Caco-2 (cell line): ENCODE measurements around the gene CXCL12. TPM values are rescaled to one million over a fixed set of nuclear protein-coding genes. Genes with fewer than 3 reads are reported as not detected.

Source experiments
- BruUV-seq: library from RNA; stranded (reverse); fragments of 400-500 nt; replicated peaks from 2 replicates; lab custom pipeline; 2021; lab: Mats Ljungman, UMichigan
- CTCF ChIA-PET: fragments of 300-600 bp; sonication (Branson Sonifier 250); formaldehyde crosslinking; loops from one replicate; lab custom pipeline; 2022; ENCODE audit warnings: antibody characterized with exemption; lab: Charles Lee
- POLR2A ChIA-PET: fragments of 300-600 bp; sonication (Branson Sonifier 250); formaldehyde crosslinking; loops from one replicate; lab custom pipeline; 2022; ENCODE audit warnings: antibody characterized with exemption; lab: Charles Lee
- DNase-seq, 2 experiments: peaks; one replicate each; pipeline versions ENCODE4 v3.0.0 to v3.0.0-alpha.2; 2020 to 2022
- H3K27me3 ChIP-seq: replicated peaks from 2 replicates; pipeline ENCODE4 v1.6.0; 2011; ENCODE audit warnings: low read length; ENCODE audit not compliant: control insufficient read depth, insufficient read depth
- H3K36me3 ChIP-seq: 2 replicates; pipeline ENCODE4 v1.5.1; 2011; ENCODE audit warnings: low read length; ENCODE audit not compliant: control insufficient read depth, insufficient read depth
- H3K4me1 ChIP-seq: fragments of 250-450 bp; sonication (Bioruptor Pico); 2 replicates; pipeline ENCODE4 v1.5.1; 2020; ENCODE audit warnings: mild to moderate bottlenecking
- H3K4me3 ChIP-seq: 2 replicates; pipeline ENCODE4 v1.5.1; 2011; ENCODE audit warnings: low read depth, mild to moderate bottlenecking, control low read depth, low read length
- H3K9me3 ChIP-seq: fragments of 250-450 bp; sonication (Bioruptor Pico); 2 replicates; pipeline ENCODE4 v1.5.1; 2020; ENCODE audit warnings: mild to moderate bottlenecking, moderate library complexity
- H3K27ac Mint-ChIP-seq: one replicate; pipeline ENCODE4 v1.8.0; 2022; ENCODE audit warnings: mixed read lengths; ENCODE audit not compliant: unreplicated experiment
- H3K27me3 Mint-ChIP-seq: one replicate; pipeline ENCODE4 v1.8.0; 2022; ENCODE audit warnings: mixed read lengths; ENCODE audit not compliant: insufficient read depth, unreplicated experiment
- H3K36me3 Mint-ChIP-seq: one replicate; pipeline ENCODE4 v1.8.0; 2022; ENCODE audit warnings: mild to moderate bottlenecking, mixed read lengths; ENCODE audit not compliant: insufficient read depth, unreplicated experiment
- H3K4me1 Mint-ChIP-seq: one replicate; pipeline ENCODE4 v1.8.0; 2022; ENCODE audit warnings: low read depth, mixed read lengths; ENCODE audit not compliant: unreplicated experiment
- H3K4me3 Mint-ChIP-seq: one replicate; pipeline ENCODE4 v1.8.0; 2022; ENCODE audit warnings: mild to moderate bottlenecking, moderate library complexity, mixed read lengths; ENCODE audit not compliant: unreplicated experiment
- H3K9me3 Mint-ChIP-seq: one replicate; pipeline ENCODE4 v1.8.0; 2022; ENCODE audit warnings: mixed read lengths; ENCODE audit not compliant: unreplicated experiment
- CTCF ChIP-seq, 2 experiments: fragments of 200-600 bp in 1 of 2; IDR thresholded peaks; 1 replicate in 1 of 2; 2 replicates in 1 of 2; pipeline versions ENCODE4 v1.5.1 to v1.8.0; 2011 to 2022; ENCODE audit warnings: antibody characterized with exemption in 1 of 2, control low read depth in 1 of 2, inconsistent platforms in 1 of 2, low read depth in 1 of 2, low read length in 1 of 2, mild to moderate bottlenecking in 1 of 2, moderate library complexity in 1 of 2; ENCODE audit not compliant: insufficient read depth in 1 of 2, severe bottlenecking in 1 of 2, unreplicated experiment in 1 of 2
- intact Hi-C: fragments of 100-400 bp; cut with micrococcal nuclease; formaldehyde crosslinking; loops from one replicate; pipeline ENCODE4 v1.10.0; 2022; ENCODE audit not compliant: unreplicated experiment
- total RNA-seq: library from RNA; stranded (reverse); gene quantifications from 2 replicates; pipeline ENCODE4 v1.2.3, GENCODE V29; 2022

Gene CXCL12
- total RNA-seq, 1 experiment from 2014 or later, result 0.27 TPM

- Histone ChIP-seq H3K36me3 (no peaks in the 10 kb centered on the region), H3K4me1 (peaks cover 12% of the 10 kb centered on the region), H3K9me3 (no peaks in the 10 kb centered on the region), H3K4me3 (no peak overlapping the region), H3K27me3 (no peaks in the 10 kb centered on the region)
- Mint-ChIP-seq H3K4me3 (no peak overlapping the region), H3K4me1 (no peaks in the 10 kb centered on the region), H3K27me3 (peaks cover 15% of the 10 kb centered on the region), H3K9me3 (no peaks in the 10 kb centered on the region), H3K36me3 (no peaks in the 10 kb centered on the region), H3K27ac (no peak overlapping the region)
- no TSS peak for BruUV-seq
- ChIA-PET CTCF (no interaction called here), POLR2A (no interaction called here)
- TF ChIP-seq CTCF (IDR thresholded peaks at IDR 0.05; ENCODE audit: insufficient read depth in 1 of 2, low read depth in 1 of 2, low read length in 1 of 2, severe bottlenecking in 1 of 2, unreplicated experiment in 1 of 2), result no peak
- intact Hi-C loops, result loop anchor here (10.0 kb wide), 2 partner anchors 215 to 505 kb away; no protein-coding TSS in a partner anchor
- no peak for DNase-seq
Observed at GRCh38 chr10:44389556-44389955, 4.7 kb upstream of the CXCL12 start.

GRCh38 chr10:44389150-44389549, 4.3 kb upstream of the CXCL12 start:
- Mint-ChIP-seq H3K36me3 (no peaks in the 10 kb centered on the region), H3K4me1 (no peaks in the 10 kb centered on the region), H3K27ac (no peak overlapping the region), H3K27me3 (peaks cover 15% of the 10 kb centered on the region), H3K4me3 (no peak overlapping the region), H3K9me3 (no peaks in the 10 kb centered on the region)
- no peaks in the 10 kb centered on the region for H3K9me3 ChIP-seq
- H3K36me3 ChIP-seq, result no peaks in the 10 kb centered on the region
- H3K4me3 ChIP-seq, result no peak overlapping the region
- intact Hi-C loops, result loop anchor here (10.0 kb wide), 2 partner anchors 214 to 504 kb away; no protein-coding TSS in a partner anchor
- no peaks in the 10 kb centered on the region; the same call in 1 of the 2 replicates for H3K27me3 ChIP-seq
- TF ChIP-seq CTCF (IDR thresholded peaks at IDR 0.05; ENCODE audit: insufficient read depth in 1 of 2, low read depth in 1 of 2, low read length in 1 of 2, severe bottlenecking in 1 of 2, unreplicated experiment in 1 of 2), result no peak
- POLR2A ChIA-PET, result no interaction called here
- no TSS peak for BruUV-seq
- H3K4me1 ChIP-seq, result peaks cover 16% of the 10 kb centered on the region
- CTCF ChIA-PET, result no interaction called here
- peak in 1 of 2 experiments; percentile 31 for DNase-seq

GRCh38 chr10:44388641-44389040, 3.7 kb upstream of the CXCL12 start:
- no peaks in the 10 kb centered on the region for H3K4me1 Mint-ChIP-seq
- Histone ChIP-seq H3K4me3 (no peak overlapping the region), H3K4me1 (peaks cover 16% of the 10 kb centered on the region), H3K9me3 (no peaks in the 10 kb centered on the region), H3K36me3 (no peaks in the 10 kb centered on the region), H3K27me3 (peaks cover 1% of the 10 kb centered on the region)
- peak in 1 of 2 experiments; percentile 21 for DNase-seq
- H3K36me3 Mint-ChIP-seq, result no peaks in the 10 kb centered on the region
- intact Hi-C loops, result loop anchor here (10.0 kb wide), 2 partner anchors 214 to 504 kb away; no protein-coding TSS in a partner anchor
- POLR2A ChIA-PET, result no interaction called here
- no TSS peak for BruUV-seq
- H3K9me3 Mint-ChIP-seq, result no peaks in the 10 kb centered on the region
- peaks cover 19% of the 10 kb centered on the region for H3K27me3 Mint-ChIP-seq
- CTCF ChIA-PET, result no interaction called here
- no peak overlapping the region for H3K4me3 Mint-ChIP-seq
- no peak overlapping the region for H3K27ac Mint-ChIP-seq
- TF ChIP-seq CTCF (IDR thresholded peaks at IDR 0.05; ENCODE audit: insufficient read depth in 1 of 2, low read depth in 1 of 2, low read length in 1 of 2, severe bottlenecking in 1 of 2, unreplicated experiment in 1 of 2), result no peak
